GM12878 (cell line): ENCODE results near the gene KCNQ1. TPM values are rescaled to one million over a fixed set of nuclear protein-coding genes. Genes with fewer than 3 reads are reported as not detected.

ENCODE experiments used
- ATAC-seq: fragments of 200-7000 bp; cut with Tn5 transposase; 3 replicates; pipeline ENCODE4 v1.9.1; 2020; ENCODE audit warnings: mild to moderate bottlenecking, moderate library complexity
- BruUV-seq: library from RNA; stranded (reverse); fragments of 400-500 nt; replicated peaks from 2 replicates; lab custom pipeline; 2021; lab: Mats Ljungman, UMichigan
- CTCF ChIA-PET: fragments of 300-600 bp; sonication (Branson Sonifier 250); formaldehyde crosslinking; extraction: SDS; loops from one replicate; lab custom pipeline; 2021; ENCODE audit warnings: inconsistent platforms; lab: Yijun Ruan, JAX
- POLR2A ChIA-PET: fragments of 350-600 bp; formaldehyde crosslinking; extraction: SDS; loops from one replicate; lab custom pipeline; 2021; ENCODE audit warnings: inconsistent platforms; lab: Charles Lee
- RAD21 ChIA-PET: fragments of 300-600 bp; sonication (Branson Sonifier 250); formaldehyde crosslinking; loops from one replicate; lab custom pipeline; 2023; ENCODE audit warnings: antibody characterized with exemption; ENCODE audit not compliant: unreplicated experiment; lab: Charles Lee
- SMC1A ChIA-PET: fragments of 300-600 bp; sonication (Branson Sonifier 250); formaldehyde crosslinking; loops from one replicate; lab custom pipeline; 2023; ENCODE audit not compliant: unreplicated experiment, uncharacterized antibody; lab: Charles Lee
- DNase-seq: peaks from one replicate; pipeline ENCODE4 v3.0.0-alpha.2; 2011; ENCODE audit warnings: low read depth, low spot score
- FAIRE-seq: peaks from 3 replicates; lab custom pipeline; 2011; peaks lifted over from hg19 to GRCh38; lab: Jason Lieb, UNC
- H2AFZ ChIP-seq: 2 replicates; pipeline ENCODE4 v1.6.0; 2011; ENCODE audit warnings: low read depth, low read length, control low read depth; ENCODE audit not compliant: control insufficient read depth
- H3K27ac ChIP-seq: 2 replicates; pipeline ENCODE4 v1.5.1; 2011; ENCODE audit warnings: control low read depth; ENCODE audit not compliant: control insufficient read depth, insufficient read depth
- H3K27me3 ChIP-seq, 2 experiments: replicated peaks in 1 of 2; 2 replicates each; pipeline versions ENCODE4 v1.6.0 to v1.6.1; 2011; ENCODE audit warnings: low read length in 1 of 2; ENCODE audit not compliant: control insufficient read depth in 2 of 2, insufficient read depth in 2 of 2
- H3K36me3 ChIP-seq, 2 experiments: 2 replicates each; pipeline ENCODE4 v1.5.1; 2011; ENCODE audit warnings: low read length in 1 of 2; ENCODE audit not compliant: control insufficient read depth in 2 of 2, insufficient read depth in 2 of 2
- H3K4me1 ChIP-seq: 2 replicates; pipeline ENCODE4 v1.6.1; 2011; ENCODE audit warnings: mild to moderate bottlenecking, low read length, moderate library complexity, mixed read lengths; ENCODE audit not compliant: control insufficient read depth, insufficient read depth
- H3K4me2 ChIP-seq: 2 replicates; pipeline ENCODE4 v1.6.0; 2011; ENCODE audit warnings: control low read depth; ENCODE audit not compliant: control insufficient read depth, insufficient read depth
- H3K4me3 ChIP-seq: fragments of 200-600 bp; sonication (generic); 2 replicates; pipeline ENCODE4 v1.5.1; 2016
- H3K79me2 ChIP-seq: 2 replicates; pipeline ENCODE4 v1.6.0; 2011; ENCODE audit warnings: low read length; ENCODE audit not compliant: control insufficient read depth, insufficient read depth
- H3K9ac ChIP-seq: 2 replicates; pipeline ENCODE4 v1.8.0; 2011; ENCODE audit warnings: low read length, control low read depth, mixed read lengths; ENCODE audit not compliant: control insufficient read depth, insufficient read depth
- H3K9me3 ChIP-seq: replicated peaks from 3 replicates; pipeline ENCODE4 v1.5.1; 2011; ENCODE audit warnings: mild to moderate bottlenecking, low read length; ENCODE audit not compliant: control insufficient read depth, insufficient read depth
- H4K20me1 ChIP-seq: 2 replicates; pipeline ENCODE4 v1.6.0; 2011; ENCODE audit not compliant: control insufficient read depth, insufficient read depth
- BACH1 ChIP-seq: fragments of 450-650 bp; IDR thresholded peaks from 2 replicates; pipeline ENCODE4 v1.6.1; 2017; ENCODE audit warnings: mild to moderate bottlenecking, borderline replicate concordance
- EP300 ChIP-seq, 2 experiments: fragments of 150-350 bp in 1 of 2; IDR thresholded peaks; 2 replicates each; pipeline ENCODE4 v1.6.1; 2011 to 2012; ENCODE audit warnings: low read depth in 2 of 2, low read length in 2 of 2, borderline replicate concordance in 1 of 2, improper control_type of control experiment in 1 of 2, inconsistent platforms in 1 of 2; ENCODE audit not compliant: control insufficient read depth in 1 of 2
- HDAC2 ChIP-seq: fragments of 200-600 bp; sonication (generic); IDR thresholded peaks from 2 replicates; pipeline ENCODE4 v1.6.1; 2017
- KDM1A ChIP-seq: fragments of 200-600 bp; sonication (generic); IDR thresholded peaks from 2 replicates; pipeline ENCODE4 v1.6.1; 2016; ENCODE audit warnings: borderline replicate concordance
- MEF2B ChIP-seq: fragments of 450-650 bp; IDR thresholded peaks from 2 replicates; pipeline ENCODE4 v1.6.1; 2018; ENCODE audit warnings: mild to moderate bottlenecking, moderate library complexity; ENCODE audit not compliant: partially characterized antibody, poor library complexity, severe bottlenecking
- NFYA ChIP-seq: IDR thresholded peaks from 2 replicates; pipeline ENCODE4 v1.6.1; 2011; ENCODE audit warnings: low read depth, mild to moderate bottlenecking, low read length, improper control_type of control experiment, borderline replicate concordance
- ZNF384 ChIP-seq: IDR thresholded peaks from 2 replicates; pipeline ENCODE4 v1.6.1; 2012; ENCODE audit warnings: low read depth, mild to moderate bottlenecking, low read length, improper control_type of control experiment, borderline replicate concordance
- ZSCAN29 ChIP-seq: fragments of 450-650 bp; IDR thresholded peaks from 2 replicates; pipeline ENCODE4 v1.6.1; 2017; ENCODE audit warnings: mild to moderate bottlenecking, moderate library complexity
- WGBS: methylation state at CpG from one replicate; pipeline ENCODE4 v1.1.6; 2016; ENCODE audit warnings: low lambda C conversion rate; ENCODE audit not compliant: insufficient replicate concordance, insufficient coverage; ENCODE audit errors: missing lambda C conversion rate; 5-methylcytosine and 5-hydroxymethylcytosine counted together
- in situ Hi-C: fragments of 300-500 bp; cut with MboI; formaldehyde crosslinking; loops from 9 replicates; pipeline ENCODE4 v1.14.3; 2018; ENCODE audit warnings: mixed read lengths
- intact Hi-C: fragments of 100-400 bp; cut with micrococcal nuclease; formaldehyde crosslinking; loops from one replicate; pipeline ENCODE4 v1.14.2; 2022; ENCODE audit not compliant: unreplicated experiment
- polyA plus RNA-seq, 11 experiments: library from polyadenylated mRNA; depleted of rRNA in 4 of 11; unstranded in 6 of 11; stranded (reverse) in 5 of 11; fragments of >200 nt; fragmentation: Nextera tagmentation in 4 of 11; fragmentation: Illumina TruSeq in 1 of 11; extraction: Ambion mirVana in 4 of 11; extraction: Trizol in 1 of 11; gene quantifications; 1 replicate in 1 of 11; 2 replicates in 10 of 11; pipeline versions ENCODE4 v1.2.1 to v1.2.3, GENCODE V29; 2011 to 2016; ENCODE audit warnings: inconsistent platforms in 2 of 11, missing spikeins in 2 of 11, low read depth in 1 of 11
- total RNA-seq, 4 experiments: library from RNA; depleted of rRNA in 3 of 4; stranded (reverse); fragments of >200 nt in 3 of 4; fragmentation: Illumina TruSeq in 1 of 4; extraction: Trizol in 1 of 4; gene quantifications; 2 replicates each; pipeline versions ENCODE4 v1.2.1 to v1.2.3, GENCODE V29; 2013 to 2021
- TF ChIP-seq, protein P1 (sequence below): IDR thresholded peaks from 2 replicates; pipeline ENCODE4 v1.6.1; 2012; ENCODE audit warnings: low read length, inconsistent platforms
- TF ChIP-seq, protein P2 (sequence below): IDR thresholded peaks from 2 replicates; pipeline ENCODE4 v1.6.1; 2012; ENCODE audit warnings: improper control_type of control experiment, low read depth, low read length; ENCODE audit not compliant: insufficient replicate concordance

KCNQ1 gene
- total and polyA plus RNA-seq, 10 of the 15 experiments (the other 5 are each of a cell fraction or from before 2014, with no cell fraction given): 0.03 to 0.15 (median 0.12) TPM; not detected in 7

DNA sequence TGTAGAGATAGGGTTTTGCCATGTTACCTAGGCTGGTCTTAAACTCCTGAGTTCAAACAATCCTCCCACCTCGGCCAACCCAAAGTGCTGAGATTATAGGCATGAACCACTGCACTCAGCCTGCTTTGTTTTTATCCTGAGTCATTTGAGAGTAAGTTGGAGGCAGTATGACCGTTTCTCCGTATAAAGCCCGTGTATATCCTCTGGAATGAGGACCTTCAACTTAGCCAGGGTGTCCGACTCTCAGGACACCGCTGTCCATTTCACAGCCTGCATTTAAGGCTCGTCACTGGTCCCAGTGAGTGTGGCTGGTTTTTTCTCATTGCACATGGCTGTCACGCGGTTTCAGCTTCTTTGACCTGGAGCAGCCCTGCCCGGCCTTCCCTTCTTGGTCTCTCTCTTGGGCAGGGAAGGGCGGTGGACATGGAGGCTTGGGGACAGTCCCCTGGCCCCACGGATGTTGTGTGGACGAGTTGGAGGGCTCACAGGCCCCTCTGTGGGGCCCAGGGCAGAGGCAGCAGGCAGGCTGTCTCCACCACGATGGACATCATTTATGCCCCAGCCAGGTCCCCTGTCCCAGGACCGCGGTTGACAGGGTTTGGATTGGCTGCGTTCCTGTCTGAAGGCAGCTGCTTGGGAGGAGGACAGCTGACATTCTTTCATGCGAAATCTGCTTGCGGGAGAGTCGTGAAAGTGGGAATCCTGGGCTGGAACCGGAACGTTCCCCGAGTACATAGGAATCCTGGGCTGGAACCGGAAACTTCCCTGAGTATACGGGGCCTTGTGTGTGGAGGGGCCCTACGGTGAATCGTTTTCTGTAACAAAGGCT lies 93.3 kb downstream of the KCNQ1 start:
- Histone ChIP-seq H3K36me3 (no peaks in the 10 kb centered on the region), H3K4me2 (no peak overlapping the region), H3K27me3 (peaks cover 1 to 3% of the 10 kb centered on the region in 2 experiments; a peak in 1 of 4 replicates), H3K9ac (no peak overlapping the region), H3K79me2 (no peaks in the 10 kb centered on the region), H3K27ac (no peak overlapping the region), H3K4me1 (peaks cover 6% of the 10 kb centered on the region), H2AFZ (no peak overlapping the region), H4K20me1 (peaks cover 4% of the 10 kb centered on the region; the same call in 1 of the 2 replicates), H3K4me3 (no peak overlapping the region), H3K9me3 (no peaks in the 10 kb centered on the region)
- SMC1A ChIA-PET: no interaction called here
- intact Hi-C loops: loop anchor here (10.0 kb wide), 1 partner anchor 343 kb away; no protein-coding TSS in a partner anchor
- 40% methylated on average over 27 of the region's 27 CpGs for WGBS
- TF ChIP-seq ZNF384: no peak
- TF ChIP-seq, protein P1, sequence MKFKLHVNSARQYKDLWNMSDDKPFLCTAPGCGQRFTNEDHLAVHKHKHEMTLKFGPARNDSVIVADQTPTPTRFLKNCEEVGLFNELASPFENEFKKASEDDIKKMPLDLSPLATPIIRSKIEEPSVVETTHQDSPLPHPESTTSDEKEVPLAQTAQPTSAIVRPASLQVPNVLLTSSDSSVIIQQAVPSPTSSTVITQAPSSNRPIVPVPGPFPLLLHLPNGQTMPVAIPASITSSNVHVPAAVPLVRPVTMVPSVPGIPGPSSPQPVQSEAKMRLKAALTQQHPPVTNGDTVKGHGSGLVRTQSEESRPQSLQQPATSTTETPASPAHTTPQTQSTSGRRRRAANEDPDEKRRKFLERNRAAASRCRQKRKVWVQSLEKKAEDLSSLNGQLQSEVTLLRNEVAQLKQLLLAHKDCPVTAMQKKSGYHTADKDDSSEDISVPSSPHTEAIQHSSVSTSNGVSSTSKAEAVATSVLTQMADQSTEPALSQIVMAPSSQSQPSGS: no peak
- TF ChIP-seq BACH1: no peak
- no peak for TF ChIP-seq ZSCAN29
- TF ChIP-seq, protein P2, sequence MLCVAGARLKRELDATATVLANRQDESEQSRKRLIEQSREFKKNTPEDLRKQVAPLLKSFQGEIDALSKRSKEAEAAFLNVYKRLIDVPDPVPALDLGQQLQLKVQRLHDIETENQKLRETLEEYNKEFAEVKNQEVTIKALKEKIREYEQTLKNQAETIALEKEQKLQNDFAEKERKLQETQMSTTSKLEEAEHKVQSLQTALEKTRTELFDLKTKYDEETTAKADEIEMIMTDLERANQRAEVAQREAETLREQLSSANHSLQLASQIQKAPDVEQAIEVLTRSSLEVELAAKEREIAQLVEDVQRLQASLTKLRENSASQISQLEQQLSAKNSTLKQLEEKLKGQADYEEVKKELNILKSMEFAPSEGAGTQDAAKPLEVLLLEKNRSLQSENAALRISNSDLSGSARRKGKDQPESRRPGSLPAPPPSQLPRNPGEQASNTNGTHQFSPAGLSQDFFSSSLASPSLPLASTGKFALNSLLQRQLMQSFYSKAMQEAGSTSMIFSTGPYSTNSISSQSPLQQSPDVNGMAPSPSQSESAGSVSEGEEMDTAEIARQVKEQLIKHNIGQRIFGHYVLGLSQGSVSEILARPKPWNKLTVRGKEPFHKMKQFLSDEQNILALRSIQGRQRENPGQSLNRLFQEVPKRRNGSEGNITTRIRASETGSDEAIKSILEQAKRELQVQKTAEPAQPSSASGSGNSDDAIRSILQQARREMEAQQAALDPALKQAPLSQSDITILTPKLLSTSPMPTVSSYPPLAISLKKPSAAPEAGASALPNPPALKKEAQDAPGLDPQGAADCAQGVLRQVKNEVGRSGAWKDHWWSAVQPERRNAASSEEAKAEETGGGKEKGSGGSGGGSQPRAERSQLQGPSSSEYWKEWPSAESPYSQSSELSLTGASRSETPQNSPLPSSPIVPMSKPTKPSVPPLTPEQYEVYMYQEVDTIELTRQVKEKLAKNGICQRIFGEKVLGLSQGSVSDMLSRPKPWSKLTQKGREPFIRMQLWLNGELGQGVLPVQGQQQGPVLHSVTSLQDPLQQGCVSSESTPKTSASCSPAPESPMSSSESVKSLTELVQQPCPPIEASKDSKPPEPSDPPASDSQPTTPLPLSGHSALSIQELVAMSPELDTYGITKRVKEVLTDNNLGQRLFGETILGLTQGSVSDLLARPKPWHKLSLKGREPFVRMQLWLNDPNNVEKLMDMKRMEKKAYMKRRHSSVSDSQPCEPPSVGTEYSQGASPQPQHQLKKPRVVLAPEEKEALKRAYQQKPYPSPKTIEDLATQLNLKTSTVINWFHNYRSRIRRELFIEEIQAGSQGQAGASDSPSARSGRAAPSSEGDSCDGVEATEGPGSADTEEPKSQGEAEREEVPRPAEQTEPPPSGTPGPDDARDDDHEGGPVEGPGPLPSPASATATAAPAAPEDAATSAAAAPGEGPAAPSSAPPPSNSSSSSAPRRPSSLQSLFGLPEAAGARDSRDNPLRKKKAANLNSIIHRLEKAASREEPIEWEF: no peak
- TF ChIP-seq EP300 (IDR thresholded peaks at IDR 0.05; ENCODE audit: borderline replicate concordance in 1 of 2, control insufficient read depth in 1 of 2, low read depth in 2 of 2, low read length in 2 of 2): no peak
- TF ChIP-seq HDAC2: no peak
- TF ChIP-seq MEF2B: no peak
- TF ChIP-seq NFYA: no peak
- no peak for TF ChIP-seq KDM1A
- CTCF ChIA-PET: no interaction called here
- in situ Hi-C loops: no loop called here
- BruUV-seq: no TSS peak
- DNase-seq: no peak
- ATAC-seq: no peak
- POLR2A ChIA-PET: no interaction called here
- RAD21 ChIA-PET: no interaction called here
- FAIRE-seq: no peak
